ENCODE measurements around the gene FBXW4.
"Not testable (repeated sequence)": the region's sequence is repeated elsewhere in the genome, so short reads cannot be mapped to it uniquely, and the experiment has no call there.

Gene FBXW4

GRCh38 chr10:101655570-101655969 lies 39.4 kb downstream of the FBXW4 start:
- DNase-seq (ENCODE audit: low spot score): no peak

DNA sequence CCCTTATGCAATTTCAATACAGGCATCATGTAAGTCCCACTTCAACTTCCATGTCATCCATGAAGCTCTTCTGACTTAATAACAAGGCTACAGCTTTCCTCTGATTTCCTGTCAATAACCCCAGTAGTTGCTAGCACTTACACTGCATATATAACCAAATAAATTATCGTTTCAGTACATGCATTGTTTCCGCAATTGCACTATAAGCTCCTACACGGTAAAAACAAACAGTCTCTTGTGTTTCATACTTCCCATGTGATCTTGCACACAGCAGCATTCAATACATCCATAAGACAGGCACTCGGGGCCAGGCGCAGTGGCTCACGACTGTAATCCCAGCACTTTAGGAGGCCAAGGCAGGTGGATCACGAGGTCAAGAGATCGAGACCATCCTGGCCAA lies 41.4 kb downstream of the FBXW4 start:
- no peak for DNase-seq (ENCODE audit: low spot score)

DNA sequence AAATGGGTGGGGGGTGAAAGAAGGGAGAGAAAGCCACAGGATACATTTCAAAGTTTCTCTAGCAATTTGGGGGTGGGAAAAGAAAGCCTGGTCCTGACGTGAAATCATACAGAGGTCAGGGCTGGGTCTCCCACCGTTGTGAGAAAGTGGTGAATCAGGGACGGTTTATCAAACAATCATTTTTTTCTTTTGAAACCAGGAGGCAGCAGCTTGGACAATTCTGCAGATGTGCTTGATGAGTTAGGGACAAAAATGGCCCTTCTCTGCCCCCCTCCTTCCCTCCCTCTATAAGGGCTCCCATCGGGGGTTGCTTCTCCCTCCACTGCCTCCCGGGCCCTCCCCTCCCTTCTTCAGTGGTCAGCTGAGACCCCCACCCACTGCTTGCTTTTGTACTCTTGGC lies 43.6 kb downstream of the FBXW4 start:
- DNase-seq (ENCODE audit: low spot score): no peak

GRCh38 chr10:101650863-101651262 lies 44.1 kb downstream of the FBXW4 start:
- no peak for DNase-seq (ENCODE audit: low spot score)

- DNase-seq (ENCODE audit: low spot score): no peak
These were observed 45.4 kb downstream of the FBXW4 start for GRCh38 chr10:101649525-101650085.

DNA sequence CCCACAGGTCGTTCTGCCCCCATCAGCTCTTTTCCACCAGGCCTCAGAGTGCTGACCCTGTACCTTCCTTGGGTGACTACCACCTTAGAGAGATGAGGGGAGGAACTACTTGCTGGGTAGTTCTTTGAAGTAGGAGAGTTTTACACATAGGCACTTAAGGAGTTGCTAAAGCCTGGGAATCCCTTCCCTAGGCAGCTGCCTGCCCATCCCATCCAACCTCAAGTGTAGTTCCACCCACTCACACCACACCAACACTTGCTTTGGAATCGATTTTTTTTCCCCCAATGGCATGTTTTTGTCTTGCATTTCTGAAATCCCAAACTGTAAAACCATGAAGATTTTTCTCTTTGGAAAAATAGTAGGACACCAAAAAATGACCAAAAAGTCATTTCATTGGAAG lies 47.7 kb downstream of the FBXW4 start:
- no peak for DNase-seq (ENCODE audit: low spot score)

DNA sequence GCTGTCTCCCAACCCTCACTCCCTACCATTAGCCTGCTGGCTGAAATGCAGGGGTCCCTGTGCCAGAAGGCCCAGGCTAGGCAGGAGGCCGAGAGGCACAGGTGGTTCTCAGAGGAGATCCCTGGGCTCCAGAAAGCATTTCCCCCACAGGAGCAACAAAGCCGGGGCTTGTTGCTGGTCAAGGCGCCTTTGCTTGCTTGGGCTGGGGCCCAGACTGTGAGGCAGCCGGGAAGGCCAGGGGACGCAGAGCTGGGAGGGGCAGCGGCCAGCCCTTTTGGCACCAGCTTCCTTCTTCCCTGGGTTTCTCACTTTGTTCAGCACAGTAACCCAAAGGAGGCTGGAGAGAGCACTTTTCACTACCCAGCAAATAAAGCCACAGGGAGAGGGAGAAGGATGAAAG lies 48.6 kb downstream of the FBXW4 start:
- no peak for DNase-seq (ENCODE audit: low spot score)

- DNase-seq (ENCODE audit: low spot score): no peak
These were observed 49.3 kb downstream of the FBXW4 start for GRCh38 chr10:101645659-101646058.

DNA sequence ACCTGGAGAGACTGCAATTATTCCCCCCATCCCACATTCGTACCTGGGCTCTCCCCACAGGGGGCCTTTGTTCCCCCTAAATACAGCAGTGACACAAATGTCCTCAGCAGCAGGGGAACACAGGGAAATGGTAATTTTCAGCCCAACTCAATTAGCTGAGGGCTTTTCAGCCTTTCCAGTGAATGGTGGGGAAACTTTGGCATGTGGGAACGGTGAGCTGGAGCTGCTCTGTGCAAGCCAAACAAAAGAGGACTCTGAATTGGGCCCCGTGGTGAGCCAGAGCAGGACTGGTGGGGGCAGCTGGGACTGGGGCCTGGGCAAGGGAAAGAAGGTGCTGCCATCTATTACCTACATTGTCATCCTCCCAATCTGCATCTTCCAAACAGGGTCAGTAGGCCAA lies 51.0 kb downstream of the FBXW4 start:
- DNase-seq (ENCODE audit: low spot score): no peak

GRCh38 chr10:101643546-101643945 lies 51.4 kb downstream of the FBXW4 start:
- DNase-seq (ENCODE audit: low spot score): no peak

- DNase-seq (ENCODE audit: low spot score): no peak
These were observed 55.6 kb downstream of the FBXW4 start for GRCh38 chr10:101639141-101639900.

- DNase-seq (ENCODE audit: low spot score): not testable (repeated sequence)
These were observed 61.5 kb downstream of the FBXW4 start for GRCh38 chr10:101633510-101633909.

- no peak for DNase-seq (ENCODE audit: low spot score)
These were observed 63.0 kb downstream of the FBXW4 start for GRCh38 chr10:101631821-101632475.

DNA sequence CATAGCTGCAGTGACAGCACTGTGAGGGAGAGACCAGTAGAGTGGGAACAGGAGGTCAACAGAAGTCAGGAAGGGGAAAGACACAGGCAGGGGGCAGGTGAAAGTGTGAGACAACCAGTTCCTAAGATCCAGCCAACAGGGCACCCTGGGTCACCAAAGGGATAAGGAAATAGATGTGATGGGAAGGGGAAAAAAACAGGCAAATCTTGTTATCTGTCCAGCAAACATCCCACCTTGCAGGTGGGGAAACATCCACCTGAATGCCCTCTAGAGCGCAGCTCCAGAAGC lies 64.4 kb downstream of the FBXW4 start:
- no peak for DNase-seq (ENCODE audit: low spot score)

GRCh38 chr10:101629837-101630632 lies 64.9 kb downstream of the FBXW4 start:
- no peak for DNase-seq (ENCODE audit: low spot score)

DNA sequence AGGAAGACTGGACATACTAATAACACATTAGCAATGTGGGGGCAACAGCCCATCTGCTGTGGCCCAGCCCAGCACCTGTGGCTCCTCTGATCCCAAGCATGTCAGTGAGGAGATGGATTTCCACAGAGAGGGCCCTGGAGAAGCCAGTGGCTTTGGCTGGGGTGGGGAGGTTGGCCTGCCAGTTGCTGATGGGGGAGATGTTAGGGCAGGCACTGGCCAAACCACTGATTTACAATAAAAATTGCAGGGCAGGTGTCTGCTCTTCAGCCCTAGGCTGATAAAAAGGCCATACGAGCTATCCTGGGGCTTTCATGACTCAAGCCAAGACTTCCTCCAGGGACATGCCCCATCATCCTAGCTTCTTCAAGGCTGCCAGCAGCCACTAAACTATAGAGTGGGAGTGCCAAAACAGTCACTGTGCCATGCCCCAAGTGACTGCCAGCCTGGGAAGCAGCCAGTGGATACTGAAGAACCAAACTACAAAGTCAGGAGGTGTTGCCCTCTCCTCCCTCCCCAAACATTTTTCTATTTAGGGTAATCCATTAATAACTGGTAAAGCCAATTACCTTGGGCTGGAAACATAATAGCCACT lies 69.1 kb downstream of the FBXW4 start:
- no peak for DNase-seq (ENCODE audit: low spot score)

GRCh38 chr10:101624526-101625102 lies 70.4 kb downstream of the FBXW4 start:
- DNase-seq (ENCODE audit: low spot score): no peak

DNA sequence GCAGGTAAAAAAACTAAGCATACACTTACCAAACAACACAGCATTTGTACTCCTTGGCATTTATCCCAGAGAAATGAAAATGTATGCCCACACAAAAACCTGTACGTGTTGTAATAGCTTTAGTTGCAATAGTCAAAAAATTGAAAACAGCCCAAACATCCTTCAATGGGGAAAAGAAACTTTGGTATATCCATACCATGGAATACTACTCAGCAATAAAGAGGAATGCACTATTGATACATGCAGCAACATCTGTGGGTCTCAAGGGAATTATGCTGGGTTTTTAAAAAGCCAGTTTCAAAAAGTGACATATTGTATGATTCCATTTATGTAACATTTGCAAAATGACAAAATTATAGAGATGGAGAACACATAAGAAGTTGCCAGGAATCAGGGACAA lies 71.4 kb downstream of the FBXW4 start:
- DNase-seq (ENCODE audit: low spot score): no peak

DNA sequence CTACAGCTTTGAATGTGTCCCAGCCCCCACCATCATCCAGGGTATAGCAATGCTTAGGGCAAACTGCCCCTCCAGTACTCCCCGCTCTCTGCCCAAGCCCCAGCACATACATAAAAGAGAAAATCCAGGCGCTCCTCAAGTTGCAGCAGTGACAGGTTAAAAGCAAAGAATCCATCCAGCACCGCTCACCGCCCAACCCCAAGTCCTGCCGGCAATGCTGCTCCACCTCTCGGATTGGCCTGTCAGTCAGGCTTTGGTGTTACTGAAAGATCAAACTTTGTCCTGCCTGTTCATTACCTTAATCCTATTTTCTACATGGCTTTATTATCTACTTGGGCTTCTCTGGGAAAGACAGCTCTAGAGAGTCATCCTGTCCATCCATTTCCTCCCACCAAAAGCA lies 75.0 kb downstream of the FBXW4 start:
- DNase-seq (ENCODE audit: low spot score): no peak

GRCh38 chr10:101618871-101619270 lies 76.1 kb downstream of the FBXW4 start:
- DNase-seq (ENCODE audit: low spot score): no peak

GRCh38 chr10:101617824-101618568 lies 77.0 kb downstream of the FBXW4 start:
- no peak for DNase-seq (ENCODE audit: low spot score)

Measured in kidney tubule cell (primary cell).